ENCODE measurements around the gene KIF23. TPM values are rescaled to one million over a fixed set of nuclear protein-coding genes. Genes with fewer than 3 reads are reported as not detected.

Gene KIF23
- 10.0 and 10.5 TPM in 2 replicates for total RNA-seq

GRCh38 chr15:69413822-69414700, at the start of gene KIF23:
KIF23 (plus strand) TSS chr15:69414349; CDS start chr15:69414466, 117 bp downstream.

GRCh38 chr15:69452692-69453521, 38.8 kb downstream of the KIF23 start, which contains the start of gene RPLP1:
RPLP1 (plus strand) TSS chr15:69452818; CDS start chr15:69452949, 131 bp downstream.

Small RNA genes within 50 kb of the gene (small RNA-seq; reads per million reads assigned to genes)
- not detected for gene RF00012

Other genes with a start within 250 kb of the KIF23 start
- 2.6 and 3.5 TPM in 2 replicates for gene PAQR5, start 115.4 kb upstream of the KIF23 start, total RNA-seq
- gene RPLP1, start 38.5 kb downstream of the KIF23 start, total RNA-seq, result 80.0 and 81.0 TPM in 2 replicates

Data from hair follicle dermal papilla cell (primary cell).